ENCODE results near the gene LRRC8C. TPM values are rescaled to one million over a fixed set of nuclear protein-coding genes. Genes with fewer than 3 reads are reported as not detected.

Gene LRRC8C
- total and polyA plus RNA-seq, 2 experiments from 2014 or later = 0.70 to 1.5 TPM

DNA sequence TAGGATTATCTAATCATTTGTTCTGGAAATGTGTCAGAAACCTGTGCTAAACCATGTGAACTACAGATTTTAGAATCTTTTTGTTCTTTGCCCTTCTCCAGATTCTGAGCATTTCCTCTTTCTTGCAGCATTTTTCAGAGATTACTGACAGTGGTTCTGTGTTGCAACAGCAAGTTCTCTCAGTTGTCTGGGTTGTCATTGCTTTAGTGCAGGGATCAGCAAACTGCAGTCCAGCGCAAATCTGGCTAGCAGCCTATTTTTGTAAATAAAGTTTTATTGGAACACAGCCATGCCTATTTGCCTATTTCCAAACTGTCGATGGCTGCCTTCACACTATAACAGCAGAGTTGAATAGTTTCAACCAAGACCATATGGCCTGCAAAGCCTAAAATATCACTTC is 121.6 kb downstream of the LRRC8C start:
- WGBS (ENCODE audit: low lambda C conversion rate, missing lambda C conversion rate) = 72% methylated on average over 2 of the region's 2 CpGs
- Histone ChIP-seq H2AFZ (no peak overlapping the region), H3K4me2 (no peak overlapping the region), H3K79me2 (no peaks in the 10 kb centered on the region), H3K9me2 (replicated peaks; ENCODE audit: insufficient read depth) (no peaks in the 10 kb centered on the region), H3K9me3 (ENCODE audit: low read depth) (no peaks in the 10 kb centered on the region), H3K4me3 (no peak overlapping the region), H3K36me3 (replicated peaks; ENCODE audit: insufficient read depth, low read depth) (no peaks in the 10 kb centered on the region), H3K27me3 (no peaks in the 10 kb centered on the region), H3K27ac (no peak overlapping the region), H3K4me1 (ENCODE audit: insufficient read depth) (peaks cover 10% of the 10 kb centered on the region), H4K20me1 (ENCODE audit: insufficient read depth, poor library complexity, severe bottlenecking) (no peaks in the 10 kb centered on the region)
- DNase-seq (ENCODE audit: low spot score) = no peak
- no peak for TF ChIP-seq EZH2 (IDR thresholded peaks at IDR 0.05; ENCODE audit: borderline replicate concordance)
- TF ChIP-seq, protein P1, sequence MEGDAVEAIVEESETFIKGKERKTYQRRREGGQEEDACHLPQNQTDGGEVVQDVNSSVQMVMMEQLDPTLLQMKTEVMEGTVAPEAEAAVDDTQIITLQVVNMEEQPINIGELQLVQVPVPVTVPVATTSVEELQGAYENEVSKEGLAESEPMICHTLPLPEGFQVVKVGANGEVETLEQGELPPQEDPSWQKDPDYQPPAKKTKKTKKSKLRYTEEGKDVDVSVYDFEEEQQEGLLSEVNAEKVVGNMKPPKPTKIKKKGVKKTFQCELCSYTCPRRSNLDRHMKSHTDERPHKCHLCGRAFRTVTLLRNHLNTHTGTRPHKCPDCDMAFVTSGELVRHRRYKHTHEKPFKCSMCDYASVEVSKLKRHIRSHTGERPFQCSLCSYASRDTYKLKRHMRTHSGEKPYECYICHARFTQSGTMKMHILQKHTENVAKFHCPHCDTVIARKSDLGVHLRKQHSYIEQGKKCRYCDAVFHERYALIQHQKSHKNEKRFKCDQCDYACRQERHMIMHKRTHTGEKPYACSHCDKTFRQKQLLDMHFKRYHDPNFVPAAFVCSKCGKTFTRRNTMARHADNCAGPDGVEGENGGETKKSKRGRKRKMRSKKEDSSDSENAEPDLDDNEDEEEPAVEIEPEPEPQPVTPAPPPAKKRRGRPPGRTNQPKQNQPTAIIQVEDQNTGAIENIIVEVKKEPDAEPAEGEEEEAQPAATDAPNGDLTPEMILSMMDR (IDR thresholded peaks at IDR 0.05; ENCODE audit: poor library complexity) = no peak
- TF ChIP-seq EZH2phosphoT487 (IDR thresholded peaks at IDR 0.05; ENCODE audit: low read depth, severe bottlenecking, unreplicated experiment) = no peak

DNA sequence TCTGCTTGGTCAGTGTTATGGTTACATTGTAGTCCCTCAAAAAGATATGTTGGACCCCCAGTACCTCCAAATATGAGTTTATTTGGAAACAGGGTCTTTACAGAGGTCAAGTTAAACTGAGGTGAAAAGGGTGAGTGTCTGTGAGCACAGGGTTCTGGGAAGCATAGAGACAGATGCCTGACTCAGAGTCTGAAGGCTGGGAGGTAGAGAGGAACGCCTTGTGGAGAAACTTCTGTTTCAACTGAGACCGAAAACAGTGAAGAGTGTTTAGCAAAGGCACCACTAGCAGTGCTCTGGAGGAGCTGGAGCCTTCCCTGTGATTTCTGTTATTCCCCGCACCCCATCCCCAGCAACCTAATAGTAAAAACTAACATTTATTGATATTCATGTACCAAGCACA is 122.7 kb downstream of the LRRC8C start:
- H4K20me1 ChIP-seq (ENCODE audit: insufficient read depth, poor library complexity, severe bottlenecking) = no peaks in the 10 kb centered on the region
- H3K27me3 ChIP-seq = no peaks in the 10 kb centered on the region
- H3K27ac ChIP-seq = no peak overlapping the region
- TF ChIP-seq EZH2phosphoT487 (IDR thresholded peaks at IDR 0.05; ENCODE audit: low read depth, severe bottlenecking, unreplicated experiment) (no peak), EZH2 (IDR thresholded peaks at IDR 0.05; ENCODE audit: borderline replicate concordance) (no peak)
- TF ChIP-seq, protein P1 (IDR thresholded peaks at IDR 0.05; ENCODE audit: poor library complexity) = no peak
- no peak overlapping the region for H2AFZ ChIP-seq
- no peaks in the 10 kb centered on the region for H3K36me3 ChIP-seq (replicated peaks; ENCODE audit: insufficient read depth, low read depth)
- no peaks in the 10 kb centered on the region for H3K79me2 ChIP-seq
- DNase-seq (ENCODE audit: low spot score) = no peak
- 97% methylated on average over 3 of the region's 3 CpGs for WGBS (ENCODE audit: low lambda C conversion rate, missing lambda C conversion rate)
- peaks cover 10% of the 10 kb centered on the region for H3K4me1 ChIP-seq (ENCODE audit: insufficient read depth)
- no peaks in the 10 kb centered on the region for H3K9me2 ChIP-seq (replicated peaks; ENCODE audit: insufficient read depth)
- H3K9me3 ChIP-seq (ENCODE audit: low read depth) = no peaks in the 10 kb centered on the region
- no peak overlapping the region for H3K4me3 ChIP-seq
- no peak overlapping the region for H3K4me2 ChIP-seq

DNA sequence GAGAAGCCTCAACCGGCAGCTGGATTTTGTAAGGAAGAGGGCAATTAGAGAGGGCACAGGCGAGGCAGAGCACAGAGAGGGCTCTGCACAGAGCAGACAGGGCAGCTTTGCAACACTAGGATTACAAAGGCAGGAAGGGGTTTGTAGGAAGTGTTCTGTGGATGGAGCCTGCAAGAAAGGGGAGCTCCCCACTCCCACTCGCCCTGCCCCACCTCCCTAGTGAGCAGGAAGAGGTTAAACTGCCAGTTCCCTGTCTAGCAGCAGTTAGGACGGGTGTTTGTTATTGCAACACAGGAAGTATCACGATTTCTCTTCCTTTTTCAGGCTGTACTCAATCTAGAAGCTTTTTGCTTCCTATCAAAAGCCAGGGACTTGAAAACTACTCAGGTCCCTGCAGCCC is 124.6 kb downstream of the LRRC8C start:
- H4K20me1 ChIP-seq (ENCODE audit: insufficient read depth, poor library complexity, severe bottlenecking) = no peaks in the 10 kb centered on the region
- H3K27ac ChIP-seq = no peak overlapping the region
- no peak overlapping the region for H3K4me3 ChIP-seq
- WGBS (ENCODE audit: low lambda C conversion rate, missing lambda C conversion rate) = 30% methylated on average over 5 of the region's 5 CpGs
- no peaks in the 10 kb centered on the region for H3K79me2 ChIP-seq
- peak overlapping the region; percentile 51 for H3K4me2 ChIP-seq
- no peaks in the 10 kb centered on the region for H3K9me2 ChIP-seq (replicated peaks; ENCODE audit: insufficient read depth)
- H2AFZ ChIP-seq = peak overlapping the region; percentile 52
- TF ChIP-seq EZH2 (IDR thresholded peaks at IDR 0.05; ENCODE audit: borderline replicate concordance) (no peak), EZH2phosphoT487 (IDR thresholded peaks at IDR 0.05; ENCODE audit: low read depth, severe bottlenecking, unreplicated experiment) (no peak)
- TF ChIP-seq, protein P1 (IDR thresholded peaks at IDR 0.05; ENCODE audit: poor library complexity) = no peak
- H3K27me3 ChIP-seq = no peaks in the 10 kb centered on the region
- no peaks in the 10 kb centered on the region for H3K9me3 ChIP-seq (ENCODE audit: low read depth)
- peaks cover 10% of the 10 kb centered on the region for H3K4me1 ChIP-seq (ENCODE audit: insufficient read depth)
- H3K36me3 ChIP-seq (replicated peaks; ENCODE audit: insufficient read depth, low read depth) = no peaks in the 10 kb centered on the region
- DNase-seq (ENCODE audit: low spot score) = no peak

DNA sequence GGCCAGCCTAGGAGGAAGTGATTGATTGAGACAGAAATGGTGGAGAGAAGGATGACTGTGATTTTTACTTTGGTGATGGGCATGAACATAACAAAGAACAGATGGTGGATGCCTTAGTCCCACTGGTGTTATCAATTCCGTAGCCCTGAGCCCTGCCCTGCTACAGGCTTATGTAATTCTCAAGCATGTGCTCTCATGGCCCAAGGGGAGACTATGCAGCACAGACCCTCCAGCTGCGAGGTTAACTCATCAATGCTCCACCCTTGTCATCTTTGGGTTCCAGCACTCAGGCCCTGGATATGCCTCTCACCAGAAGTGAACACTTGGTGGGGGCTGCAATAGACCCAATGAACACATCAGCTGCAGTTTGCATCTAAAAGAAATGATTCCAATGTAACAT is 125.2 kb downstream of the LRRC8C start:
- H3K4me2 ChIP-seq = peak overlapping the region; percentile 51
- peaks cover 10% of the 10 kb centered on the region for H3K4me1 ChIP-seq (ENCODE audit: insufficient read depth)
- no peak for DNase-seq (ENCODE audit: low spot score)
- no peak overlapping the region for H3K27ac ChIP-seq
- TF ChIP-seq EZH2phosphoT487 (IDR thresholded peaks at IDR 0.05; ENCODE audit: low read depth, severe bottlenecking, unreplicated experiment) (no peak), EZH2 (IDR thresholded peaks at IDR 0.05; ENCODE audit: borderline replicate concordance) (no peak)
- TF ChIP-seq, protein P1 (IDR thresholded peaks at IDR 0.05; ENCODE audit: poor library complexity) = no peak
- H3K4me3 ChIP-seq = no peak overlapping the region
- 69% methylated on average over 2 of the region's 2 CpGs for WGBS (ENCODE audit: low lambda C conversion rate, missing lambda C conversion rate)
- H4K20me1 ChIP-seq (ENCODE audit: insufficient read depth, poor library complexity, severe bottlenecking) = no peaks in the 10 kb centered on the region
- H3K27me3 ChIP-seq = no peaks in the 10 kb centered on the region
- no peaks in the 10 kb centered on the region for H3K9me3 ChIP-seq (ENCODE audit: low read depth)
- H3K36me3 ChIP-seq (replicated peaks; ENCODE audit: insufficient read depth, low read depth) = no peaks in the 10 kb centered on the region
- H3K79me2 ChIP-seq = no peaks in the 10 kb centered on the region
- H3K9me2 ChIP-seq (replicated peaks; ENCODE audit: insufficient read depth) = no peaks in the 10 kb centered on the region
- H2AFZ ChIP-seq = no peak overlapping the region

Measured in hepatocyte (in vitro differentiated cells).